ENCODE data around the gene ZNF19. TPM values are rescaled to one million over a fixed set of nuclear protein-coding genes. Genes with fewer than 3 reads are reported as not detected.

ZNF19 gene
- total and polyA plus RNA-seq, 2 of the 8 experiments (the other 6 are each of a cell fraction or from before 2014, with no cell fraction given), result 1.5 to 3.5 TPM

- H3K4me1 ChIP-seq (replicated peaks in 1 of 4; ENCODE audit: control insufficient read depth in 3 of 4, insufficient read depth in 4 of 4, low read length in 3 of 4), result peaks cover 0 to 5% (median 3%) of the 10 kb centered on the region in 4 experiments; a peak in 5 of 7 replicates
- DNase-seq (ENCODE audit: low read depth in 1 of 2, low spot score in 2 of 2) (no peak), FAIRE-seq (no peak)
- H3K36me3 ChIP-seq (ENCODE audit: control insufficient read depth in 2 of 4, insufficient read depth in 4 of 4, low read length in 3 of 4), result no peaks in the 10 kb centered on the region; a peak in 2 of 8 replicates
- no peaks in the 10 kb centered on the region for H3K79me1 ChIP-seq (ENCODE audit: low read depth, low read length)
- ChIA-PET POLR2A (ENCODE audit: partially characterized antibody) (no interaction called here), CTCF (ENCODE audit: partially characterized antibody) (interaction anchor here (0.8 to 5.9 kb wide), 7 partner anchors 10 to 180 kb away, joined by 3 to 32 read pairs (median 3); partner anchors contain the start of gene CALB2)
- no peak overlapping the region for H4K5ac ChIP-seq (ENCODE audit: insufficient read length, low read depth, low read length)
- H2BK15ac ChIP-seq (ENCODE audit: low read length), result no peak overlapping the region
- no peak overlapping the region for H4K91ac ChIP-seq (replicated peaks; ENCODE audit: insufficient read length, low read length)
- H2BK120ac ChIP-seq (replicated peaks; ENCODE audit: low read depth, low read length), result no peak overlapping the region
- H2BK12ac ChIP-seq (ENCODE audit: low read depth, low read length), result no peak overlapping the region
- no peak overlapping the region for H4K8ac ChIP-seq (ENCODE audit: extremely low read depth, insufficient read depth, low read length)
- no peak overlapping the region for H2BK20ac ChIP-seq (ENCODE audit: low read length)
- 66% methylated on average over 3 of the region's 3 CpGs; no CpG with 5 or more reads in 1 of the 2 experiments for WGBS, 2 experiments (ENCODE audit: extremely low coverage in 1 of 2, insufficient coverage in 1 of 2, insufficient read length in 1 of 2, insufficient replicate concordance in 2 of 2, low coverage in 1 of 2, low lambda C conversion rate in 2 of 2, missing lambda C conversion rate in 1 of 2)
- H3K18ac ChIP-seq (ENCODE audit: extremely low read depth, low read length), result no peak overlapping the region
- H4K20me1 ChIP-seq (replicated peaks in 1 of 2; ENCODE audit: control insufficient read depth in 1 of 2, insufficient read depth in 2 of 2, low read length in 2 of 2), result no peaks in the 10 kb centered on the region
- H3K27ac ChIP-seq (ENCODE audit: low read depth, low read length), result no peak overlapping the region
- peaks cover 5% of the 10 kb centered on the region; the same call in 1 of the 2 replicates for H3K23me2 ChIP-seq (ENCODE audit: low read depth, low read length)
- no peak overlapping the region for H3K14ac ChIP-seq (ENCODE audit: insufficient read length)
- H3K23ac ChIP-seq (ENCODE audit: insufficient read length), result no peak overlapping the region
- no peak overlapping the region for H2AFZ ChIP-seq (ENCODE audit: low read length)
- H3K4me3 ChIP-seq (ENCODE audit: extremely low read depth in 1 of 4, insufficient read depth in 2 of 4, low read depth in 3 of 4, low read length in 4 of 4), result no peak overlapping the region
- H3K56ac ChIP-seq (replicated peaks; ENCODE audit: insufficient read length, low read depth, low read length), result no peak overlapping the region
- no peak overlapping the region for H2AK5ac ChIP-seq (ENCODE audit: low read depth, low read length)
- no peaks in the 10 kb centered on the region for H3K9me3 ChIP-seq (ENCODE audit: insufficient read depth in 2 of 2, low read depth in 1 of 2, low read length in 1 of 2)
- H3K27me3 ChIP-seq (replicated peaks in 1 of 4; ENCODE audit: control insufficient read depth in 3 of 4, extremely low read depth in 1 of 4, insufficient read depth in 3 of 4, low read length in 3 of 4), result peaks cover 0 to 6% (median 4%) of the 10 kb centered on the region in 4 experiments; a peak in 4 of 7 replicates
- H2BK5ac ChIP-seq (ENCODE audit: low read depth, low read length), result no peak overlapping the region
- H3K4me2 ChIP-seq (ENCODE audit: insufficient read depth in 1 of 2, low read depth in 2 of 2, low read length in 2 of 2), result no peak overlapping the region
- H3K9ac ChIP-seq (replicated peaks in 1 of 4; ENCODE audit: extremely low read depth in 1 of 4, low read depth in 3 of 4, low read length in 3 of 4), result no peak overlapping the region
- H3K79me2 ChIP-seq (ENCODE audit: control insufficient read depth in 1 of 2, insufficient read depth in 2 of 2, low read length in 2 of 2), result no peaks in the 10 kb centered on the region
- no peak overlapping the region for H3K4ac ChIP-seq (replicated peaks; ENCODE audit: insufficient read length, low read depth, low read length)
- TF ChIP-seq, protein P1, sequence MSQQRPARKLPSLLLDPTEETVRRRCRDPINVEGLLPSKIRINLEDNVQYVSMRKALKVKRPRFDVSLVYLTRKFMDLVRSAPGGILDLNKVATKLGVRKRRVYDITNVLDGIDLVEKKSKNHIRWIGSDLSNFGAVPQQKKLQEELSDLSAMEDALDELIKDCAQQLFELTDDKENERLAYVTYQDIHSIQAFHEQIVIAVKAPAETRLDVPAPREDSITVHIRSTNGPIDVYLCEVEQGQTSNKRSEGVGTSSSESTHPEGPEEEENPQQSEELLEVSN (IDR thresholded peaks at IDR 0.05), result no peak
- no peak for TF ChIP-seq TAF1 (IDR thresholded peaks at IDR 0.05; ENCODE audit: low read depth, low read length)
- no peak for TF ChIP-seq NRF1 (IDR thresholded peaks at IDR 0.05; ENCODE audit: low read depth, low read length)
- TF ChIP-seq FOSL1 (IDR thresholded peaks at IDR 0.05; ENCODE audit: insufficient read depth, low read depth, low read length), result no peak
- no peak for TF ChIP-seq YY1 (IDR thresholded peaks at IDR 0.05; ENCODE audit: low read depth, low read length)
Observed at GRCh38 chr16:71429581-71429980, 59.5 kb downstream of the ZNF19 start.

Data from H1 (cell line).